Measurements from ENCODE around the gene TEDC1. TPM values are rescaled to one million over a fixed set of nuclear protein-coding genes. Genes with fewer than 3 reads are reported as not detected.

Gene TEDC1
- total and polyA plus RNA-seq, 2 experiments from 2014 or later: 6.4 to 9.8 TPM

- Histone ChIP-seq H3K27me3 (replicated peaks; ENCODE audit: insufficient read depth) (no peaks in the 10 kb centered on the region), H3K4me2 (ENCODE audit: unreplicated experiment) (no peak overlapping the region), H3F3A (ENCODE audit: insufficient read depth) (no peaks in the 10 kb centered on the region), H4K20me1 (ENCODE audit: insufficient read depth) (no peaks in the 10 kb centered on the region), H3K9ac (no peak overlapping the region), H3K9me3 (ENCODE audit: low read depth) (no peaks in the 10 kb centered on the region), H3K4me1 (ENCODE audit: insufficient read depth) (no peaks in the 10 kb centered on the region), H3K4me3 (no peak overlapping the region), H3K27ac (no peak overlapping the region), H2AFZ (no peak overlapping the region), H3K36me3 (ENCODE audit: low read depth) (peaks cover 3% of the 10 kb centered on the region; the same call in 1 of the 2 replicates), H3K79me2 (ENCODE audit: insufficient read depth) (no peaks in the 10 kb centered on the region), H3K9me2 (ENCODE audit: insufficient read depth) (no peaks in the 10 kb centered on the region)
- no peak for DNase-seq
- WGBS, 2 experiments (ENCODE audit: low coverage in 1 of 2, low lambda C conversion rate in 2 of 2, missing lambda C conversion rate in 2 of 2): 91 to 94% methylated on average over 26 to 53 of the region's 53 CpGs
- TF ChIP-seq EZH2 (IDR thresholded peaks at IDR 0.05; ENCODE audit: insufficient read depth, poor library complexity, severe bottlenecking) (no peak), EZH2phosphoT487 (IDR thresholded peaks at IDR 0.05; ENCODE audit: insufficient read depth, low read depth) (no peak)
- in situ Hi-C loops (cut with MboI): no loop called here
Measured at GRCh38 chr14:105466531-105467248, 24.4 kb upstream of the TEDC1 start.

- H3K9ac ChIP-seq: no peak overlapping the region
- no peak for TF ChIP-seq EZH2phosphoT487 (IDR thresholded peaks at IDR 0.05; ENCODE audit: insufficient read depth, low read depth)
- no peak for TF ChIP-seq EZH2 (IDR thresholded peaks at IDR 0.05; ENCODE audit: insufficient read depth, poor library complexity, severe bottlenecking)
Measured at GRCh38 chr14:105467249-105467941, 23.7 kb upstream of the TEDC1 start.

GRCh38 chr14:105467942-105468471 lies 23.0 kb upstream of the TEDC1 start:
- DNase-seq: no peak
- in situ Hi-C loops (cut with MboI): no loop called here
- no peaks in the 10 kb centered on the region for H4K20me1 ChIP-seq (ENCODE audit: insufficient read depth)
- no peaks in the 10 kb centered on the region for H3K79me2 ChIP-seq (ENCODE audit: insufficient read depth)
- H2AFZ ChIP-seq: no peak overlapping the region
- no peak overlapping the region for H3K4me2 ChIP-seq (ENCODE audit: unreplicated experiment)
- 92 to 94% methylated on average over 16 to 22 of the region's 22 CpGs for WGBS, 2 experiments (ENCODE audit: low coverage in 1 of 2, low lambda C conversion rate in 2 of 2, missing lambda C conversion rate in 2 of 2)
- TF ChIP-seq EZH2 (IDR thresholded peaks at IDR 0.05; ENCODE audit: insufficient read depth, poor library complexity, severe bottlenecking) (no peak), EZH2phosphoT487 (IDR thresholded peaks at IDR 0.05; ENCODE audit: insufficient read depth, low read depth) (no peak)
- H3K27me3 ChIP-seq (replicated peaks; ENCODE audit: insufficient read depth): no peaks in the 10 kb centered on the region
- no peak overlapping the region for H3K4me3 ChIP-seq
- no peaks in the 10 kb centered on the region for H3K4me1 ChIP-seq (ENCODE audit: insufficient read depth)
- H3K36me3 ChIP-seq (ENCODE audit: low read depth): peaks cover 3% of the 10 kb centered on the region; the same call in 1 of the 2 replicates
- no peaks in the 10 kb centered on the region for H3K9me2 ChIP-seq (ENCODE audit: insufficient read depth)
- no peak overlapping the region for H3K27ac ChIP-seq
- no peaks in the 10 kb centered on the region for H3K9me3 ChIP-seq (ENCODE audit: low read depth)
- H3K9ac ChIP-seq: no peak overlapping the region
- no peaks in the 10 kb centered on the region for H3F3A ChIP-seq (ENCODE audit: insufficient read depth)

More at GRCh38 chr14:105467249-105467941, 23.7 kb upstream of the TEDC1 start:
- Histone ChIP-seq H3K79me2 (ENCODE audit: insufficient read depth) (no peaks in the 10 kb centered on the region), H3K4me3 (no peak overlapping the region), H3F3A (ENCODE audit: insufficient read depth) (no peaks in the 10 kb centered on the region), H3K27ac (no peak overlapping the region), H3K4me1 (ENCODE audit: insufficient read depth) (no peaks in the 10 kb centered on the region), H3K4me2 (ENCODE audit: unreplicated experiment) (no peak overlapping the region), H3K27me3 (replicated peaks; ENCODE audit: insufficient read depth) (no peaks in the 10 kb centered on the region), H4K20me1 (ENCODE audit: insufficient read depth) (no peaks in the 10 kb centered on the region), H3K36me3 (ENCODE audit: low read depth) (peaks cover 3% of the 10 kb centered on the region; the same call in 1 of the 2 replicates), H3K9me2 (ENCODE audit: insufficient read depth) (no peaks in the 10 kb centered on the region), H3K9me3 (ENCODE audit: low read depth) (no peaks in the 10 kb centered on the region), H2AFZ (no peak overlapping the region)
- WGBS, 2 experiments (ENCODE audit: low coverage in 1 of 2, low lambda C conversion rate in 2 of 2, missing lambda C conversion rate in 2 of 2): 78 to 85% methylated on average over 9 to 20 of the region's 20 CpGs
- in situ Hi-C loops (cut with MboI): no loop called here
- DNase-seq: no peak

GRCh38 chr14:105468621-105469241 lies 22.3 kb upstream of the TEDC1 start:
- Histone ChIP-seq H2AFZ (no peak overlapping the region), H3K79me2 (ENCODE audit: insufficient read depth) (no peaks in the 10 kb centered on the region), H3K27ac (no peak overlapping the region), H3K4me3 (no peak overlapping the region), H3F3A (ENCODE audit: insufficient read depth) (no peaks in the 10 kb centered on the region), H3K9me3 (ENCODE audit: low read depth) (no peaks in the 10 kb centered on the region), H3K4me2 (ENCODE audit: unreplicated experiment) (no peak overlapping the region), H3K4me1 (ENCODE audit: insufficient read depth) (no peaks in the 10 kb centered on the region), H3K27me3 (replicated peaks; ENCODE audit: insufficient read depth) (no peaks in the 10 kb centered on the region), H3K9me2 (ENCODE audit: insufficient read depth) (no peaks in the 10 kb centered on the region), H4K20me1 (ENCODE audit: insufficient read depth) (no peaks in the 10 kb centered on the region), H3K36me3 (ENCODE audit: low read depth) (peaks cover 3% of the 10 kb centered on the region; the same call in 1 of the 2 replicates), H3K9ac (no peak overlapping the region)
- TF ChIP-seq EZH2phosphoT487 (IDR thresholded peaks at IDR 0.05; ENCODE audit: insufficient read depth, low read depth) (no peak), EZH2 (IDR thresholded peaks at IDR 0.05; ENCODE audit: insufficient read depth, poor library complexity, severe bottlenecking) (no peak)
- in situ Hi-C loops (cut with MboI): no loop called here
- no peak for DNase-seq
- 63 to 69% methylated on average over 18 of the region's 19 CpGs for WGBS, 2 experiments (ENCODE audit: low coverage in 1 of 2, low lambda C conversion rate in 2 of 2, missing lambda C conversion rate in 2 of 2)
